GM12878 (cell line): ENCODE data around the gene SNCAIP. TPM values are rescaled to one million over a fixed set of nuclear protein-coding genes. Genes with fewer than 3 reads are reported as not detected.

Experiments used
- ATAC-seq: fragments of 200-7000 bp; cut with Tn5 transposase; 3 replicates; pipeline ENCODE4 v1.9.1; 2020; ENCODE audit warnings: mild to moderate bottlenecking, moderate library complexity
- BruUV-seq: library from RNA; stranded (reverse); fragments of 400-500 nt; replicated peaks from 2 replicates; lab custom pipeline; 2021; lab: Mats Ljungman, UMichigan
- CTCF ChIA-PET: fragments of 300-600 bp; sonication (Branson Sonifier 250); formaldehyde crosslinking; extraction: SDS; loops from one replicate; lab custom pipeline; 2021; ENCODE audit warnings: inconsistent platforms; lab: Yijun Ruan, JAX
- POLR2A ChIA-PET: fragments of 350-600 bp; formaldehyde crosslinking; extraction: SDS; loops from one replicate; lab custom pipeline; 2021; ENCODE audit warnings: inconsistent platforms; lab: Charles Lee
- RAD21 ChIA-PET: fragments of 300-600 bp; sonication (Branson Sonifier 250); formaldehyde crosslinking; loops from one replicate; lab custom pipeline; 2023; ENCODE audit warnings: antibody characterized with exemption; ENCODE audit not compliant: unreplicated experiment; lab: Charles Lee
- SMC1A ChIA-PET: fragments of 300-600 bp; sonication (Branson Sonifier 250); formaldehyde crosslinking; loops from one replicate; lab custom pipeline; 2023; ENCODE audit not compliant: unreplicated experiment, uncharacterized antibody; lab: Charles Lee
- DNase-seq: peaks from one replicate; pipeline ENCODE4 v3.0.0-alpha.2; 2011; ENCODE audit warnings: low read depth, low spot score
- FAIRE-seq: peaks from 3 replicates; lab custom pipeline; 2011; peaks lifted over from hg19 to GRCh38; lab: Jason Lieb, UNC
- H2AFZ ChIP-seq: 2 replicates; pipeline ENCODE4 v1.6.0; 2011; ENCODE audit warnings: low read depth, low read length, control low read depth; ENCODE audit not compliant: control insufficient read depth
- H3K27ac ChIP-seq: 2 replicates; pipeline ENCODE4 v1.5.1; 2011; ENCODE audit warnings: control low read depth; ENCODE audit not compliant: control insufficient read depth, insufficient read depth
- H3K27me3 ChIP-seq, 2 experiments: replicated peaks in 1 of 2; 2 replicates each; pipeline versions ENCODE4 v1.6.0 to v1.6.1; 2011; ENCODE audit warnings: low read length in 1 of 2; ENCODE audit not compliant: control insufficient read depth in 2 of 2, insufficient read depth in 2 of 2
- H3K36me3 ChIP-seq, 2 experiments: 2 replicates each; pipeline ENCODE4 v1.5.1; 2011; ENCODE audit warnings: low read length in 1 of 2; ENCODE audit not compliant: control insufficient read depth in 2 of 2, insufficient read depth in 2 of 2
- H3K4me1 ChIP-seq: 2 replicates; pipeline ENCODE4 v1.6.1; 2011; ENCODE audit warnings: mild to moderate bottlenecking, low read length, moderate library complexity, mixed read lengths; ENCODE audit not compliant: control insufficient read depth, insufficient read depth
- H3K4me2 ChIP-seq: 2 replicates; pipeline ENCODE4 v1.6.0; 2011; ENCODE audit warnings: control low read depth; ENCODE audit not compliant: control insufficient read depth, insufficient read depth
- H3K4me3 ChIP-seq: fragments of 200-600 bp; sonication (generic); 2 replicates; pipeline ENCODE4 v1.5.1; 2016
- H3K79me2 ChIP-seq: 2 replicates; pipeline ENCODE4 v1.6.0; 2011; ENCODE audit warnings: low read length; ENCODE audit not compliant: control insufficient read depth, insufficient read depth
- H3K9ac ChIP-seq: 2 replicates; pipeline ENCODE4 v1.8.0; 2011; ENCODE audit warnings: low read length, control low read depth, mixed read lengths; ENCODE audit not compliant: control insufficient read depth, insufficient read depth
- H3K9me3 ChIP-seq: replicated peaks from 3 replicates; pipeline ENCODE4 v1.5.1; 2011; ENCODE audit warnings: mild to moderate bottlenecking, low read length; ENCODE audit not compliant: control insufficient read depth, insufficient read depth
- H4K20me1 ChIP-seq: 2 replicates; pipeline ENCODE4 v1.6.0; 2011; ENCODE audit not compliant: control insufficient read depth, insufficient read depth
- CBX3 ChIP-seq: fragments of 200-600 bp; sonication (generic); IDR thresholded peaks from 2 replicates; pipeline ENCODE4 v1.6.1; 2016; ENCODE audit warnings: low read depth, borderline replicate concordance
- CEBPB ChIP-seq, 2 experiments: fragments of 150-350 bp in 1 of 2; IDR thresholded peaks; 2 replicates each; pipeline ENCODE4 v1.6.1; 2012 to 2014; ENCODE audit warnings: low read depth in 2 of 2, low read length in 2 of 2, borderline replicate concordance in 1 of 2, inconsistent platforms in 1 of 2
- KLF5 ChIP-seq: fragments of 450-650 bp; IDR thresholded peaks from 2 replicates; pipeline ENCODE4 v1.6.1; 2014; ENCODE audit warnings: mild to moderate bottlenecking; ENCODE audit not compliant: partially characterized antibody
- RFX5 ChIP-seq: IDR thresholded peaks from 2 replicates; pipeline ENCODE4 v1.6.1; 2011; ENCODE audit warnings: low read depth, low read length, improper control_type of control experiment
- WGBS: methylation state at CpG from one replicate; pipeline ENCODE4 v1.1.6; 2016; ENCODE audit warnings: low lambda C conversion rate; ENCODE audit not compliant: insufficient replicate concordance, insufficient coverage; ENCODE audit errors: missing lambda C conversion rate; 5-methylcytosine and 5-hydroxymethylcytosine counted together
- in situ Hi-C: fragments of 300-500 bp; cut with MboI; formaldehyde crosslinking; loops from 9 replicates; pipeline ENCODE4 v1.14.3; 2018; ENCODE audit warnings: mixed read lengths
- intact Hi-C: fragments of 100-400 bp; cut with micrococcal nuclease; formaldehyde crosslinking; loops from one replicate; pipeline ENCODE4 v1.14.2; 2022; ENCODE audit not compliant: unreplicated experiment
- polyA plus RNA-seq, 11 experiments: library from polyadenylated mRNA; depleted of rRNA in 4 of 11; unstranded in 6 of 11; stranded (reverse) in 5 of 11; fragments of >200 nt; fragmentation: Nextera tagmentation in 4 of 11; fragmentation: Illumina TruSeq in 1 of 11; extraction: Ambion mirVana in 4 of 11; extraction: Trizol in 1 of 11; gene quantifications; 1 replicate in 1 of 11; 2 replicates in 10 of 11; pipeline versions ENCODE4 v1.2.1 to v1.2.3, GENCODE V29; 2011 to 2016; ENCODE audit warnings: inconsistent platforms in 2 of 11, missing spikeins in 2 of 11, low read depth in 1 of 11
- total RNA-seq, 4 experiments: library from RNA; depleted of rRNA in 3 of 4; stranded (reverse); fragments of >200 nt in 3 of 4; fragmentation: Illumina TruSeq in 1 of 4; extraction: Trizol in 1 of 4; gene quantifications; 2 replicates each; pipeline versions ENCODE4 v1.2.1 to v1.2.3, GENCODE V29; 2013 to 2021
- TF ChIP-seq, protein P1 (sequence below): IDR thresholded peaks from 2 replicates; pipeline ENCODE4 v1.6.1; 2012; ENCODE audit warnings: improper control_type of control experiment, low read depth, low read length; ENCODE audit not compliant: insufficient replicate concordance

The SNCAIP gene
- total and polyA plus RNA-seq, 10 of the 15 experiments (the other 5 are each of a cell fraction or from before 2014, with no cell fraction given) = 0.03 to 0.62 (median 0.16) TPM; not detected in 1

DNA sequence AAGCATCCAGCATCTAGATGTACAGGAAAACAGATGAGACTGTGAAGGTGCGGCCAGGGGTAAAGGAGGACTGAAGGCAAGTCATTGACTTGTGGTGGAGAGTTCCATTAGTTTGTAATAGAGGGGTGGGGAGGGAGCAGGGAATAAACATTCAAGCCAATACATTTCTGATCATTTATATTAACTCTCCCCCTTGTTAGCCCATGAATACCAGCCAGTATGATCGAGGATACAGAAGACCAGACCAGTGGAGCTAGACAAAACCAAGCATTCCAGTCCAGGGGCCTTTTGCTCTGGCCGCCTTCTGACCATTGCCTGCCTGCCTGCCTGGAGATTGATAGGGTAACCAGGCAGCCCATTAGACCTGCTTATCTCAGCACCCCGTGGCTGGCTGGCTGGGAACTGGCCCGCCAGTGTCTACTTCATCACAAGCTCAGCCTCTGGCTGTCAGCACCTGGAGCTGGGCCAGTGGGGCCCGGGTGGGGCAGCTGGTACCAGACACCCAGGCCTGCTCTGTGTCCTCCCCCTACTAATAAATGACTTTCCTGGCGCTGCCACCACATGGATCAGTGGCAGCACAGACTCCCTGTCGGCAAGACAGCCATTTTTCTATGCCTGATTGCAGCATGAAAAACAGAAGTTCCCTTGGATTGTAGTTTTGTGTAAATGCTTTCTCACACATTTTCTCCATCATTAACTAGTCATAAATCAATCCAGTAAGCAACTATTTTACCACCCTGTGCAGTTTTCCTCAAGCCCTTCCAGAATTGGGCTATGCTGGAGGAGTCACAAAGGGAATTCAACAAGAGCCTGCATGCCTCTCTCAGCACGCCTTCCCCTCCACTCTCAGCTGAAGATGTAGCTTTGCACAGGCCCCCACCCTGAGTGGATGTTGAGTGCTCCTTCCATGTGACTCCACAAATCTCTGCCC is 181.3 kb downstream of the SNCAIP start:
- DNase-seq = no peak
- SMC1A ChIA-PET = interaction anchor here (1.3 kb wide), 1 partner anchor 298 kb away, joined by 4 read pairs; no protein-coding TSS in a partner anchor
- CTCF ChIA-PET = no interaction called here
- H3K79me2 ChIP-seq = no peaks in the 10 kb centered on the region
- in situ Hi-C loops = no loop called here
- ATAC-seq = no peak
- RAD21 ChIA-PET = no interaction called here
- H3K27ac ChIP-seq = no peak overlapping the region
- no peak overlapping the region for H2AFZ ChIP-seq
- H3K9ac ChIP-seq = no peak overlapping the region
- no peak for FAIRE-seq
- H3K27me3 ChIP-seq = peaks cover 0 to 3% of the 10 kb centered on the region in 2 experiments; a peak in 1 of 4 replicates
- H3K36me3 ChIP-seq = no peaks in the 10 kb centered on the region
- no peaks in the 10 kb centered on the region; the same call in 1 of the 2 replicates for H4K20me1 ChIP-seq
- 23% methylated on average over 9 of the region's 9 CpGs for WGBS
- H3K9me3 ChIP-seq = no peaks in the 10 kb centered on the region
- TF ChIP-seq, protein P1, sequence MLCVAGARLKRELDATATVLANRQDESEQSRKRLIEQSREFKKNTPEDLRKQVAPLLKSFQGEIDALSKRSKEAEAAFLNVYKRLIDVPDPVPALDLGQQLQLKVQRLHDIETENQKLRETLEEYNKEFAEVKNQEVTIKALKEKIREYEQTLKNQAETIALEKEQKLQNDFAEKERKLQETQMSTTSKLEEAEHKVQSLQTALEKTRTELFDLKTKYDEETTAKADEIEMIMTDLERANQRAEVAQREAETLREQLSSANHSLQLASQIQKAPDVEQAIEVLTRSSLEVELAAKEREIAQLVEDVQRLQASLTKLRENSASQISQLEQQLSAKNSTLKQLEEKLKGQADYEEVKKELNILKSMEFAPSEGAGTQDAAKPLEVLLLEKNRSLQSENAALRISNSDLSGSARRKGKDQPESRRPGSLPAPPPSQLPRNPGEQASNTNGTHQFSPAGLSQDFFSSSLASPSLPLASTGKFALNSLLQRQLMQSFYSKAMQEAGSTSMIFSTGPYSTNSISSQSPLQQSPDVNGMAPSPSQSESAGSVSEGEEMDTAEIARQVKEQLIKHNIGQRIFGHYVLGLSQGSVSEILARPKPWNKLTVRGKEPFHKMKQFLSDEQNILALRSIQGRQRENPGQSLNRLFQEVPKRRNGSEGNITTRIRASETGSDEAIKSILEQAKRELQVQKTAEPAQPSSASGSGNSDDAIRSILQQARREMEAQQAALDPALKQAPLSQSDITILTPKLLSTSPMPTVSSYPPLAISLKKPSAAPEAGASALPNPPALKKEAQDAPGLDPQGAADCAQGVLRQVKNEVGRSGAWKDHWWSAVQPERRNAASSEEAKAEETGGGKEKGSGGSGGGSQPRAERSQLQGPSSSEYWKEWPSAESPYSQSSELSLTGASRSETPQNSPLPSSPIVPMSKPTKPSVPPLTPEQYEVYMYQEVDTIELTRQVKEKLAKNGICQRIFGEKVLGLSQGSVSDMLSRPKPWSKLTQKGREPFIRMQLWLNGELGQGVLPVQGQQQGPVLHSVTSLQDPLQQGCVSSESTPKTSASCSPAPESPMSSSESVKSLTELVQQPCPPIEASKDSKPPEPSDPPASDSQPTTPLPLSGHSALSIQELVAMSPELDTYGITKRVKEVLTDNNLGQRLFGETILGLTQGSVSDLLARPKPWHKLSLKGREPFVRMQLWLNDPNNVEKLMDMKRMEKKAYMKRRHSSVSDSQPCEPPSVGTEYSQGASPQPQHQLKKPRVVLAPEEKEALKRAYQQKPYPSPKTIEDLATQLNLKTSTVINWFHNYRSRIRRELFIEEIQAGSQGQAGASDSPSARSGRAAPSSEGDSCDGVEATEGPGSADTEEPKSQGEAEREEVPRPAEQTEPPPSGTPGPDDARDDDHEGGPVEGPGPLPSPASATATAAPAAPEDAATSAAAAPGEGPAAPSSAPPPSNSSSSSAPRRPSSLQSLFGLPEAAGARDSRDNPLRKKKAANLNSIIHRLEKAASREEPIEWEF = no peak
- TF ChIP-seq CBX3 (no peak), CEBPB (IDR thresholded peaks at IDR 0.05; ENCODE audit: borderline replicate concordance in 1 of 2, low read depth in 2 of 2, low read length in 2 of 2) (no peak), KLF5 (no peak), RFX5 (no peak)
- intact Hi-C loops = loop anchor here (5.0 kb wide), 1 partner anchor 76 kb away; no protein-coding TSS in a partner anchor
- BruUV-seq = no TSS peak
- H3K4me1 ChIP-seq = no peaks in the 10 kb centered on the region
- H3K4me2 ChIP-seq = no peak overlapping the region
- POLR2A ChIA-PET = interaction anchor here (0.5 kb wide), 1 partner anchor 517 kb away, joined by 3 read pairs; no protein-coding TSS in a partner anchor
- no peak overlapping the region for H3K4me3 ChIP-seq
